Measurements from ENCODE around the gene SYNGR3.
"Not testable (repeated sequence)": the region's sequence is repeated elsewhere in the genome, so short reads cannot be mapped to it uniquely, and the experiment has no call there.

The SYNGR3 gene

GRCh38 chr16:2027024-2028010, 37.5 kb downstream of the SYNGR3 start:
- no peak overlapping the region for H3K27ac ChIP-seq (ENCODE audit: low read depth, low read length, severe bottlenecking)

GRCh38 chr16:2028146-2028545, 38.4 kb downstream of the SYNGR3 start:
- 92 to 100% methylated on average over 1 to 3 of the region's 3 CpGs for WGBS, 2 experiments (ENCODE audit: insufficient coverage in 2 of 2)
- Histone ChIP-seq H3K4me1 (ENCODE audit: control insufficient read depth, insufficient read depth, low read length, poor library complexity, severe bottlenecking) (peaks cover 37% of the 10 kb centered on the region), H3K4me3 (ENCODE audit: extremely low read depth, insufficient read depth, low read length, poor library complexity, severe bottlenecking) (peak overlapping the region; percentile 62), H3K36me3 (ENCODE audit: control insufficient read depth, insufficient read depth, low read length) (peaks cover 27% of the 10 kb centered on the region), H3K9me3 (ENCODE audit: control insufficient read depth, low read length) (no peaks in the 10 kb centered on the region), H3K27ac (ENCODE audit: low read depth, low read length, severe bottlenecking) (no peak overlapping the region)

More at GRCh38 chr16:2027024-2028010, 37.5 kb downstream of the SYNGR3 start:
- peak overlapping the region; percentile 62 for H3K4me3 ChIP-seq (ENCODE audit: extremely low read depth, insufficient read depth, low read length, poor library complexity, severe bottlenecking)
- peaks cover 27% of the 10 kb centered on the region for H3K36me3 ChIP-seq (ENCODE audit: control insufficient read depth, insufficient read depth, low read length)
- H3K9me3 ChIP-seq (ENCODE audit: control insufficient read depth, low read length), result no peaks in the 10 kb centered on the region
- 16 to 18% methylated on average over 31 to 54 of the region's 76 CpGs for WGBS, 2 experiments (ENCODE audit: insufficient coverage in 2 of 2)
- H3K4me1 ChIP-seq (ENCODE audit: control insufficient read depth, insufficient read depth, low read length, poor library complexity, severe bottlenecking), result peaks cover 33% of the 10 kb centered on the region

- Histone ChIP-seq H3K4me3 (ENCODE audit: extremely low read depth, insufficient read depth, low read length, poor library complexity, severe bottlenecking) (no peak overlapping the region), H3K4me1 (ENCODE audit: control insufficient read depth, insufficient read depth, low read length, poor library complexity, severe bottlenecking) (peaks cover 38% of the 10 kb centered on the region), H3K36me3 (ENCODE audit: control insufficient read depth, insufficient read depth, low read length) (peaks cover 27% of the 10 kb centered on the region), H3K9me3 (ENCODE audit: control insufficient read depth, low read length) (no peaks in the 10 kb centered on the region), H3K27ac (ENCODE audit: low read depth, low read length, severe bottlenecking) (no peak overlapping the region)
- 95 to 97% methylated on average over 17 of the region's 18 CpGs for WGBS, 2 experiments (ENCODE audit: insufficient coverage in 2 of 2)
Measured at GRCh38 chr16:2028620-2029220, 39.0 kb downstream of the SYNGR3 start.

- 90 to 94% methylated on average over 20 to 22 of the region's 22 CpGs for WGBS, 2 experiments (ENCODE audit: insufficient coverage in 2 of 2)
- H3K4me1 ChIP-seq (ENCODE audit: control insufficient read depth, insufficient read depth, low read length, poor library complexity, severe bottlenecking), result peaks cover 36% of the 10 kb centered on the region
- no peak overlapping the region for H3K4me3 ChIP-seq (ENCODE audit: extremely low read depth, insufficient read depth, low read length, poor library complexity, severe bottlenecking)
- H3K27ac ChIP-seq (ENCODE audit: low read depth, low read length, severe bottlenecking), result no peak overlapping the region
- no peaks in the 10 kb centered on the region for H3K9me3 ChIP-seq (ENCODE audit: control insufficient read depth, low read length)
- H3K36me3 ChIP-seq (ENCODE audit: control insufficient read depth, insufficient read depth, low read length), result peaks cover 27% of the 10 kb centered on the region
Measured at GRCh38 chr16:2029350-2029749, 39.6 kb downstream of the SYNGR3 start.

GRCh38 chr16:2030036-2030435, 40.3 kb downstream of the SYNGR3 start:
- Histone ChIP-seq H3K9me3 (ENCODE audit: control insufficient read depth, low read length) (no peaks in the 10 kb centered on the region), H3K4me3 (ENCODE audit: extremely low read depth, insufficient read depth, low read length, poor library complexity, severe bottlenecking) (no peak overlapping the region), H3K4me1 (ENCODE audit: control insufficient read depth, insufficient read depth, low read length, poor library complexity, severe bottlenecking) (peaks cover 39% of the 10 kb centered on the region), H3K36me3 (ENCODE audit: control insufficient read depth, insufficient read depth, low read length) (peaks cover 27% of the 10 kb centered on the region), H3K27ac (ENCODE audit: low read depth, low read length, severe bottlenecking) (no peak overlapping the region)
- 93 to 95% methylated on average over 7 to 8 of the region's 11 CpGs for WGBS, 2 experiments (ENCODE audit: insufficient coverage in 2 of 2)

- H3K27ac ChIP-seq (ENCODE audit: low read depth, low read length, severe bottlenecking), result peak overlapping the region; percentile 10
- peaks cover 46% of the 10 kb centered on the region for H3K4me1 ChIP-seq (ENCODE audit: control insufficient read depth, insufficient read depth, low read length, poor library complexity, severe bottlenecking)
- H3K36me3 ChIP-seq (ENCODE audit: control insufficient read depth, insufficient read depth, low read length), result peaks cover 27% of the 10 kb centered on the region
- H3K9me3 ChIP-seq (ENCODE audit: control insufficient read depth, low read length), result no peaks in the 10 kb centered on the region
- 94 to 97% methylated on average over 4 to 11 of the region's 11 CpGs for WGBS, 2 experiments (ENCODE audit: insufficient coverage in 2 of 2)
- no peak overlapping the region for H3K4me3 ChIP-seq (ENCODE audit: extremely low read depth, insufficient read depth, low read length, poor library complexity, severe bottlenecking)
Measured at GRCh38 chr16:2031081-2031577, 41.4 kb downstream of the SYNGR3 start.

GRCh38 chr16:2032285-2033056, 42.7 kb downstream of the SYNGR3 start:
- H3K9me3 ChIP-seq (ENCODE audit: control insufficient read depth, low read length), result no peaks in the 10 kb centered on the region
- H3K4me1 ChIP-seq (ENCODE audit: control insufficient read depth, insufficient read depth, low read length, poor library complexity, severe bottlenecking), result peaks cover 47% of the 10 kb centered on the region
- WGBS, 2 experiments (ENCODE audit: insufficient coverage in 2 of 2), result 80 to 88% methylated on average over 8 to 10 of the region's 15 CpGs
- no peak overlapping the region for H3K4me3 ChIP-seq (ENCODE audit: extremely low read depth, insufficient read depth, low read length, poor library complexity, severe bottlenecking)
- peaks cover 40% of the 10 kb centered on the region for H3K36me3 ChIP-seq (ENCODE audit: control insufficient read depth, insufficient read depth, low read length)
- peak overlapping the region; percentile 89 for H3K27ac ChIP-seq (ENCODE audit: low read depth, low read length, severe bottlenecking)

- Histone ChIP-seq H3K9me3 (ENCODE audit: control insufficient read depth, low read length) (no peaks in the 10 kb centered on the region), H3K4me1 (ENCODE audit: control insufficient read depth, insufficient read depth, low read length, poor library complexity, severe bottlenecking) (peaks cover 47% of the 10 kb centered on the region), H3K27ac (ENCODE audit: low read depth, low read length, severe bottlenecking) (peak overlapping the region; percentile 89), H3K4me3 (ENCODE audit: extremely low read depth, insufficient read depth, low read length, poor library complexity, severe bottlenecking) (no peak overlapping the region), H3K36me3 (ENCODE audit: control insufficient read depth, insufficient read depth, low read length) (peaks cover 46% of the 10 kb centered on the region)
- WGBS, 2 experiments (ENCODE audit: insufficient coverage in 2 of 2), result 65 to 75% methylated on average over 16 to 17 of the region's 37 CpGs
Measured at GRCh38 chr16:2033057-2033908, 43.5 kb downstream of the SYNGR3 start.

- Histone ChIP-seq H3K27ac (ENCODE audit: low read depth, low read length, severe bottlenecking) (peak overlapping the region; percentile 89), H3K36me3 (ENCODE audit: control insufficient read depth, insufficient read depth, low read length) (peaks cover 44% of the 10 kb centered on the region), H3K4me1 (ENCODE audit: control insufficient read depth, insufficient read depth, low read length, poor library complexity, severe bottlenecking) (peaks cover 48% of the 10 kb centered on the region)
- WGBS, 2 experiments (ENCODE audit: insufficient coverage in 2 of 2), result 68 to 90% methylated on average over 1 to 4 of the region's 32 CpGs
- H3K9me3 ChIP-seq (ENCODE audit: control insufficient read depth, low read length); H3K4me3 ChIP-seq (ENCODE audit: extremely low read depth, insufficient read depth, low read length, poor library complexity, severe bottlenecking): not testable (repeated sequence)
Measured at GRCh38 chr16:2033909-2034695, 44.3 kb downstream of the SYNGR3 start.

All from mesodermal cell (in vitro differentiated cells).